GM13977 (cell line): Measurements from ENCODE around the gene ATP2C2.

ENCODE experiments used
- DNase-seq: peaks from one replicate; pipeline ENCODE4 v3.0.0; 2012; ENCODE audit warnings: low spot score
- CTCF ChIP-seq: IDR thresholded peaks from 2 replicates; pipeline ENCODE4 v1.5.1; 2012; ENCODE audit warnings: mild to moderate bottlenecking, control low read depth; ENCODE audit not compliant: insufficient read depth; ENCODE audit errors: extremely low read depth, missing control alignments
- in situ Hi-C: fragments of 300-500 bp; cut with MboI; formaldehyde crosslinking; loops from one replicate; pipeline ENCODE4 v1.12.0; 2022; ENCODE audit warnings: low sequenced_read_pairs, low pct_unique_long_range_greater_than_20kb, mixed read lengths, inconsistent platforms; ENCODE audit not compliant: unreplicated experiment

Gene ATP2C2

GRCh38 chr16:84482951-84483881, 114.9 kb downstream of the ATP2C2 start:
- DNase-seq, result no peak
- TF ChIP-seq CTCF, result no peak
- in situ Hi-C loops, result loop anchor here (25.0 kb wide), 1 partner anchor 196 kb away; the partner anchor contains the start of gene WFDC1

DNA sequence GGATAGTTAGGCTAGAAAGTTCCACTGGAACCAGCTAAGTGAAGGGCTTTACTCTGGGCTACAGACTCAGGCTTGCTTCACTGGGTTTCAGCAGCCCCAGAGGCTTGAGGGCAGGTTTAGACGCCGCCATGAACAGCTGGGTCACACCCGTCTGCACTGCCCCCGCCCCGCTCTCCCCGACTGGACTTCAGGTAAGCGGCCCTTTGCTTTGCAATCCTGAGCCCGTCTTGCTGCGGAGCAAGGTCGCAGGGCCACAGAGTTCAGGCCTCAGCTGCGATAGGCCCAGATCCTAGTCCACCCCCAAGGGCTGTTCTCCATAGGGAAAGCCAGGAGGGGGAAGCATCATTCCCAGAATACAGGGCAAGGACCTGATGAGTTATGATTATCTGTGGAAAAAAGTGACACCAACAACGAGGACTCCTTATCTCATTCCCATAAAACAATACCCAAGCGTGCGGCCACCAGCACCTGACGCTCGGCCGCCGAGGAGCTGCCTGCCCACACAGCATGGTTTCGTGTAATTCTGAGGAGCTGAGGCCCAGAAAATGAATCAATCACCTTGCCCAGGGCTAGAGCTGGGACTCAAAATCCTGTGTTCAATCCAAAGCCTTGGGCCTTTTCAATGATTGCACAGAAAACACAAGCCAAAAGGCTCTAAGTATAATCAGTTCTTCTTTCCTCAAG, 115.7 kb downstream of the ATP2C2 start:
- TF ChIP-seq CTCF, result no peak
- no peak for DNase-seq
- in situ Hi-C loops, result loop anchor here (25.0 kb wide), 1 partner anchor 197 kb away; the partner anchor contains the start of gene WFDC1

GRCh38 chr16:84484579-84485254, 116.4 kb downstream of the ATP2C2 start:
- peak; percentile 58 for DNase-seq
- in situ Hi-C loops, result loop anchor here (25.0 kb wide), 1 partner anchor 197 kb away; the partner anchor contains the start of gene WFDC1
- peak; percentile 38 for TF ChIP-seq CTCF

- no peak for TF ChIP-seq CTCF
- DNase-seq, result no peak
- in situ Hi-C loops, result loop anchor here (25.0 kb wide), 1 partner anchor 198 kb away; the partner anchor contains the start of gene WFDC1
These were observed 117.1 kb downstream of the ATP2C2 start for GRCh38 chr16:84485255-84486010.

DNA sequence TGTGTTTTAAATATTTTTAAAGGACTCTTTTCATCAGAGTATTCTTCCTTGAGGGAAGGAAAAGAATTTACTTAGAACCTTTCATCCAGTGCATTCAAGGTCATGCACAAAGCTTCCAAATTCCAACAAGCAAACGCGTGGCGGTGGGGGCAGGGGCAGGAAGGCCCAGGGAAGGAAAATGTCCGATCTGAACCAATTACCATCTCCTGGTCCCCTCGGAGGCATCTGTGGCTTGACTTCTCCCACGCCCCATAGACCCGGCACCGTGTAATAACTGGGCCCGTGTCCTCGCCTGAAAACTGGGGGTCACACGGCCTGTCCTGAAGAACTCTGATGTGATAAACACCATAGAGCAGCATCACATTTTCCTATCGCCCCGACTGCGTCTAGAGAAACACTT, 117.8 kb downstream of the ATP2C2 start:
- no peak for TF ChIP-seq CTCF
- DNase-seq, result no peak
- in situ Hi-C loops, result loop anchor here (25.0 kb wide), 1 partner anchor 199 kb away; the partner anchor contains the start of gene WFDC1
